GM10266 (cell line): ENCODE results near the gene C6orf120.

ENCODE experiments used
- DNase-seq: peaks from one replicate; pipeline ENCODE4 v3.0.0; 2012; ENCODE audit errors: extremely low spot score
- CTCF ChIP-seq: IDR thresholded peaks from 2 replicates; pipeline ENCODE4 v1.5.1; 2012; ENCODE audit warnings: mild to moderate bottlenecking, low read depth; ENCODE audit not compliant: control insufficient read depth, insufficient read depth; ENCODE audit errors: missing control alignments

The C6orf120 gene

GRCh38 chr6:169701954-169702839 is at the start of gene C6orf120, which contains the start of gene WDR27:
TSS of gene C6orf120 (plus strand) at chr6:169702126. CDS start at chr6:169702460, 334 bp downstream.
TSS of gene WDR27 (minus strand) at chr6:169702029. CDS start at chr6:169689005, 13,024 bp downstream.
- TF ChIP-seq CTCF = peak; percentile 14
- DNase-seq = peak; percentile 95

- no peak for TF ChIP-seq CTCF
Observed at GRCh38 chr6:169652896-169653295, 49.0 kb upstream of the C6orf120 start.

GRCh38 chr6:169653691-169654090 is 48.2 kb upstream of the C6orf120 start:
- no peak for TF ChIP-seq CTCF
- no peak for DNase-seq

More at GRCh38 chr6:169652896-169653295, 49.0 kb upstream of the C6orf120 start:
- no peak for DNase-seq

- TF ChIP-seq CTCF = peak; percentile 34
- peak; percentile 74 for DNase-seq
Observed at GRCh38 chr6:169654598-169655391, 47.1 kb upstream of the C6orf120 start.

- DNase-seq = no peak
- no peak for TF ChIP-seq CTCF
Observed at GRCh38 chr6:169656546-169657283, 45.2 kb upstream of the C6orf120 start.

GRCh38 chr6:169657284-169657610 is 44.7 kb upstream of the C6orf120 start:
- TF ChIP-seq CTCF = no peak

More at GRCh38 chr6:169657284-169657610, 44.7 kb upstream of the C6orf120 start:
- DNase-seq = no peak
